Measurements from ENCODE around the gene MFSD2A.
A peak's percentile ranks its signal among the peaks of the same experiment; 100 is the strongest.
"Not testable (repeated sequence)": the region's sequence is repeated elsewhere in the genome, so short reads cannot be mapped to it uniquely, and the experiment has no call there.

Gene MFSD2A

DNA sequence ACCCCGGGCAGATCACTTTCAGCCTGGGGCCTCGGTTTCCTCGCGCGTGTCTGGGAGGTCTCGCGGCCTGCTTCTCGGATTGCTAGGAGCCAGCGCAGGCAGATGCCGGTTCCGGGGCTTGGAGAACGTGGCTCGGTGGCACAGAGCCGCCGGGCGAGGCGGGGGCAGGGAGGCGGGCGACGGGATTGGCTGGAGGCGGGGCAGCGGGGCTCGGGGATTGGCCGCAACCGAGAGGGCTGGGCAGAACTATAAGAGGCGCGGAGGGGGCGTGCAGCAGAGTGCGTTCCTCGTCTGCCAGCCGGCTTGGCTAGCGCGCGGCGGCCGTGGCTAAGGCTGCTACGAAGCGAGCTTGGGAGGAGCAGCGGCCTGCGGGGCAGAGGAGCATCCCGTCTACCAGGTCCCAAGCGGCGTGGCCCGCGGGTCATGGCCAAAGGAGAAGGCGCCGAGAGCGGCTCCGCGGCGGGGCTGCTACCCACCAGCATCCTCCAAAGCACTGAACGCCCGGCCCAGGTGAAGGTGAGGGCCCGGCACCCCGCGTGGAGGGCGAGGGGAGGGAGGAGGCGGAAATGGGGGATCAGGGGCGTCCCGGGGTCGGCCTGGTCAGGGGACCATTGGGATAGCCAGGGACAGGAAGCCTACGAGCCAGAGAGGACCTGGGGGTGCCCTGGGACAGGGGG, at the start of gene MFSD2A:
MFSD2A (plus strand) TSS at position 276 of the 677 bp plus-strand sequence; CDS start at position 424, 148 bp downstream.
- peak within 1 kb of the TSS; percentile 56 for H3K4me3 ChIP-seq (ENCODE audit: low read depth, low read length)

DNA sequence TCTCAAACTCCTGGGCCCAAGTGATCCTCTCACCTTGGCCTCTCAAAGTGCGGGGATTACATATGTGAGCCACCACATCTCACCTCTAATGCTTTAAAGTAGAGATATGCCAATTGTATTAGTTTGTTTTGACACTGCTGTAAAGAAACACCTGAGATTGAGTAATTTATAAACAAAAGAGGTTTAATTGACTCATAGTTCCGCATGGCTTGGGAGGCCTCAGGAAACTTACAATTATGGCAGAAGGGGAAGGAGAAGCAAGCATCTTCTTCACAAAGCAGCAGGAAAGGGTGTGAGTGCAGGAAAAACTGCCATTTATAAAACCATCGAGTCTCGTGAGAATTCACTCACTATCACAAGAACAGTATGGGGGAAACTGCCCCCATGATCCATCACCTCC, 49.8 kb upstream of the MFSD2A start:
- no peak overlapping the region for H3K4me3 ChIP-seq (ENCODE audit: low read depth, low read length)

DNA sequence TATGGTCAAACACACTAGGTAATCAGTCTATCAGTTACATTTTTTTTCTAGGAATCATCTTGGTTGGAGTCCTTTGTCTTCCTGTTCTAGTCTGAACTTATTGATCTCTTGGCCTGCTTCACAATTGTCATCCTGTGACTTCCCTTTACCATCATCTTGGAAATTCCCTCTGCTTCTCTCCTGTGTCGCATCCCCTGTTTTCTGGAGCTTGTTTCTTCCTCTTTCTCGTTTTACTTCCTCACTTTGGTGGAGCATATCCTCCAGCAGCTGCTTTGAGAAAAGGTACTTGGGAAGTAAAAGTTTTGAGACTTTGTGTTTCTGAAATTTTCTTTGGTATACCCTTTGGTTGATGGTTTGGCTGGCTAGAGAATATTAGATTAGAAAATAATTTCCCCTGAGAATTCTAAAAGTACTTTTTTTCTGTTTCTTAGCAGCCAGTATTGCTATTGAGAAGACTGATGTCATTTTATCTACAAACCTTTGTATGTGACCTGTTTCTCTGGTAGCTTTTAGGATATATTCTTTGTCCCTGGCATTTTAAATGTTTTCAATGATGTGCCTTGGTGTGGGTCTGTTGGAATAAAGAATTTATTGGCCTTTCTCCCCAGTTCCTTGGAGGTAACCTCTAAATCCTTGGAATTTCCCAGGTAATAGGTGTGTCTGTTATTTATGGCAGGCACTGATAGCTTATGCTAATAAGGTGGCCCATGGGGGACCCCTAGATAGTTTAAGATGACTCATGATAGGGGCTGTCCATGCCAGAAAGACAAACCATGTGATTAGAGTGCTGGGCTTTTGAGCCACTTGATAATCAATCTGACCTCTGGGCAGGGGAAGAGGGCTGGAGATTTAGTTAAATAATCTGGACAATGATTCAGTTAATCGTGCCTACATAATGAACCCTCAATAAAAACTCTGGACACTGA, 47.2 kb upstream of the MFSD2A start:
- H3K4me3 ChIP-seq (ENCODE audit: low read depth, low read length): no peak overlapping the region

- H3K4me3 ChIP-seq (ENCODE audit: low read depth, low read length): no peak overlapping the region
These were observed 46.4 kb upstream of the MFSD2A start for GRCh38 chr1:39908534-39908933.

DNA sequence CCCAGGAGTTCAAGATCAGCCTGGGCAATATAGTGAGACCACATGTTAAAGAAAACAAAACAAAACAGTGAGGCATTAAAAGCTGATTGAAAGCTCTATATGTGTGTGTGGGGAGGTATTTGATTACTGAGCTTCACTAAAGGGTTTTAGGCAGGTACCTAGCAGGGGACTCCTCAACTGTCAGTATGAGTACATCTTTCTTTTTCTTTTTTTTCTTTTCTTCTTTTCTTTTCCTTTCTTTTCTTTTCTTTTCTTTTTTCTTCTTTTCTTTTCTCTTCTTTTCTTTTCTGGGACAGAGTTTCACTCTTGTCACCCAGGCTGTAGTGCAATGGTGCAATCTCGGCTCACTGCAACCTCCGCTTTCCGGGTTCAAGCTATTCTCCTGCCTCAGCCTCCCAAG, 44.7 kb upstream of the MFSD2A start:
- no peak overlapping the region for H3K4me3 ChIP-seq (ENCODE audit: low read depth, low read length)

DNA sequence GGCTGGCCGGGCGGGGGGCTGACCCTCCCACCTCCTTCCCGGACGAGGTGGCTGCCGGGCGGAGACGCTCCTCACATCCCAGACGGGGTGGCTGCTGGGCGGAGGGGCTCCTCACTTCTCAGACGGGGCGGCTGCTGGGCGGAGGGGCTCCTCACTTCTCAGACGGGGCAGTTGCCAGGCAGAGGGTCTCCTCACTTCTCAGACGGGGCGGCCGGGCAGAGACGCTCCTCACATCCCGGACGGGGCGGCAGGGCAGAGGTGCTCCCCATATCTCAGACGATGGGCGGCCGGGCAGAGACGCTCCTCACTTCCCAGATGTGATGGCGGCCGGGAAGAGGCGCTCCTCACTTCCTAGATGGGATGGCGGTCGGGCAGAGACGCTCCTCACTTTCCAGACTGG, 41.8 kb upstream of the MFSD2A start:
- not testable (repeated sequence) for H3K4me3 ChIP-seq (ENCODE audit: low read depth, low read length)

GRCh38 chr1:39915499-39916129, 39.3 kb upstream of the MFSD2A start:
- no peak overlapping the region for H3K4me3 ChIP-seq (ENCODE audit: low read depth, low read length)

GRCh38 chr1:39917825-39918224, 37.1 kb upstream of the MFSD2A start:
- no peak overlapping the region for H3K4me3 ChIP-seq (ENCODE audit: low read depth, low read length)

GRCh38 chr1:39919545-39919944, 35.4 kb upstream of the MFSD2A start:
- H3K4me3 ChIP-seq (ENCODE audit: low read depth, low read length): no peak overlapping the region

GRCh38 chr1:39922251-39922688, 32.7 kb upstream of the MFSD2A start:
- H3K4me3 ChIP-seq (ENCODE audit: low read depth, low read length): no peak overlapping the region

DNA sequence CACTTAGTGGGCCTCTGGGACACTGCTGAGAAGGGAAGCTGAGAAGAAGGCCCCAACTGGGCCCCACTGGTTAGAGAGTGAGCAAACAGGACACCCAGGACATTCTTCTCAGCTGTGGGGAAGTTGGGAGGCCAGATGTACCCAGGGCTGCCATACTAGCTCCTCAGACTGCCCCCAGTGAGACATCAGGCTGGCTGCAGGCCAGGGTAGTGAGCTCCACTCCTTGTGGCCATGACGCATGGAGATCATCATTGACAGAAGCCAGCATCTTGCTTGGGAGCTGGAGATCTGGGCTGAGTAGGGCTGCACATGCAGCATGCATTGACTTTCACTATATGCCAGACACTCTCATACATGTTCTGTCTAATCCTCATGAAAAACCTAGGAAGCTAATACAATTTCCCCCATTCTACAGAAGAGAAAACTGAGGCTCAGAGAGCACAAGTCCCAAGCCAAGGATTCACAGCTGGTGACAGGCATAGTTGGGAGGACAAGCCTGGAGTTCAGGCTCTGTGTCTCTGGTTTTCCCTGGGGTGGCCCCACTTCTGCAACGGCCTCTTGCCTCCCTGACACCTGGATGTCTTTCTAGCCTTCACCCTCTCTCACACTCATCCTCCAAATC, 29.1 kb upstream of the MFSD2A start:
- H3K4me3 ChIP-seq (ENCODE audit: low read depth, low read length): no peak overlapping the region

DNA sequence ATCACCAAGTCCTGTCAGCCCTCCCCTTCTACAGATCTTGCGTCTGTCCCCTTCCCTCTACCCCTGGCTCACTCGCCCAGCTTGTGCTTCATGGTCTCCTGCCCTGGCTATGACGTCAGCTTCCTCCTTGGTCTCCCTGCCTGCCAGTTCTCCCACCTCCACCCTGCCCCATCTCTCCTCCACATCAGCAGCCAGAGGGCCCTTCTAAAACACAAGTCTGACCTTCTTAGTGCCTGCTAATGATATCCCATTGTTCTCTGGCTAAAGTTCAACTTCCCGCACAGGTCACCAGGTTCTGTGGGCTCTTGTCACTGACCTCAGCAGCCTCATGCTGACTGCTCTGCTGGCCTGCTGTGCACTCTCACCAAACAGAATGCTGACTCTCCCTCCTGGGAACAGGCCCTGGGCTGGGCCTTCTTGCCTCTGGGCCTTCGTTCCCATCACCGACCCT, 28.6 kb upstream of the MFSD2A start:
- no peak overlapping the region for H3K4me3 ChIP-seq (ENCODE audit: low read depth, low read length)

DNA sequence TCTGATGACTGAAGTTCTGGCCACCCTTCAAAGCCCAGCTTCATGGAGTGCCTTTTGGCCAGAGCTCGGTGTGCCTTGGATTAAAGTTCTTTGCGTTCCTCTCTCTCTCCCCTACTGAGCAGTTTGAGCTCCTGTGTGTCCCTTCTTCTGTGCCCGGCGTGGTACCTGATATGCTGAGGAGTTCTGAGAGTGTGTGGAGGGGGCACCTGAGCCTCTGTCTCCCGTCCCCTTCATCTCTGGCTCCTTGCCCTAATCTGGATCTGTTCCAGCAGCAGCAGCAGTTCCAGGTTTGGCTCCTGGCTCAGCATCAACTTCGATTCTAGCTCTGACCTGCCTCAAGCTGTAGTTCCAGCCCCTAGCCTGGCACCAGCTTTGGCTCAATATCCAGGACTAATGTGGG, 28.1 kb upstream of the MFSD2A start:
- H3K4me3 ChIP-seq (ENCODE audit: low read depth, low read length): no peak overlapping the region

DNA sequence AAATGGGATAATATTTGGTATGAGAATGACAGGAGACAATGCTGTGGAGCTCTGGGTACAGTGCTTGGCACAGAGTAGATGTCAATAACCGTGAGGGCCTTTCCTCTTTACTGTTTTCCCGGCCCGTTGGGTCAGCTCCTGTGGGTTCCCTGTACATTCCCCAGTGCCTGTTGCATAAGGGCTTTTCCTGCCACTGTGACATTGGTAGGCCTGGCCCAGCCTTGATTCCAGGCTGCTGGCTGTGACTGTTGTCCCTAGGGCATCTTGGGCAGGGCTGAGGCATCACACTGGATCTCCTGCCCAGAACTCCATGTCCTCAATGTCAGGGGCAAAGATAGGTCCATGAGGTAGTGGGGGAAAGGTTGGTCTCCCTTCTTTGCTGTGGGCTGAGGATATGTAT, 27.4 kb upstream of the MFSD2A start:
- no peak overlapping the region for H3K4me3 ChIP-seq (ENCODE audit: low read depth, low read length)

- H3K4me3 ChIP-seq (ENCODE audit: low read depth, low read length): no peak overlapping the region
These were observed 25.9 kb upstream of the MFSD2A start for GRCh38 chr1:39928809-39929587.

DNA sequence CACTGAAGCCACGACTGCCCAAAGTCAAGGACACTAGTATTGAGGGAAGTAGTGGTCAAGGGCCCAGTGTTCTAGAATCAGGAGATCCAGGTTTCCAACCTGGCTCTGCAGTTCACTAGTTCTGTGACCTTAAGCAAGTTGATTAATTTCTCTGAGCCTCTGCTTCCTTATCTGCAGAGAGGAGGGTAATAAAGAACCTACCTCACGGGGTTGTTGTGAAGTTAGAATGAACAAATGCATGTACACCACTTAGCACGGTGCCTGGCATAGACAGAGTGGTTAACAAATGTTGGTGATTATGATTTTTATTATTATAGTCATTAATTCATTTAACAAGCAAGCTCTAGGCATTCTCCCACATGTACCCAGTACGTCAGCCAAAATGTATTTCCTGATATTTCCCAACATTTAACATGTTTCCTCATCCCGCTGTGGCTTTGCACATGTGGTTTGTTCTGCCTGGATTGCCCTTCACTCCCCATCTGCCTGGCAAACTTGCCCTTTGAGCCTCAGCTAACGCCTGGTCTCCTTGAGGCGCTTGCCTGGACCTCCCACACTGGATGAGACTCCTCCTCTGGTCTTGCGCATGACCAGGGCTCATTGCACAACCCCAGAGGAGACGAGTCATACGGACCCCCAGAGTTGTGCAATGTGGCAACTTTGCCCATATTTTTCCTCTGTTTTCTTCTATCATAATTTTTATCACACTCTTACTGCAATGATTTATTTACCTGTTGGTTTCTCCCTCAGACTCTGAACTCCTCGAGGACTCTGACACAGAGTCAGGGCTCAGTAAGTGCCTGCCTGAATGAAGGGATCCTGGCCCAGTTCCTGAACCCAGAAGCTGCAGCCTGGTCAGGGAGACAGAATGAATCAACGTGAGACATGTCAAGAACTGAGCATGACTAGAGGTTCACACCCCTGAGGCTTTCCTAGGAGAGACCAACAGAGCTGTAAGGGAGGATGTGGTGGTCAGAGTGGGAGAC, 20.7 kb upstream of the MFSD2A start:
- H3K4me3 ChIP-seq (ENCODE audit: low read depth, low read length): no peak overlapping the region

GRCh38 chr1:39936724-39937491, 18.0 kb upstream of the MFSD2A start:
- no peak overlapping the region for H3K4me3 ChIP-seq (ENCODE audit: low read depth, low read length)

GRCh38 chr1:39938856-39939255, 16.1 kb upstream of the MFSD2A start:
- no peak overlapping the region for H3K4me3 ChIP-seq (ENCODE audit: low read depth, low read length)

Data from iPS-11a (cell line).